CD8-positive, alpha-beta T cell (primary cell): ENCODE measurements around the gene RETREG2. TPM values are rescaled to one million over a fixed set of nuclear protein-coding genes. Genes with fewer than 3 reads are reported as not detected.

Experiments used
- total RNA-seq, 46 experiments: library from RNA in 2 of 46; stranded (reverse) in 2 of 46; gene quantifications; one replicate each; pipeline ENCODE4 v1.2.3 and lab custom pipeline; 2021 to 2026

The RETREG2 gene
- total RNA-seq, 2 experiments from 2014 or later: 76.7 to 79.0 TPM

Other genes starting within 250 kb of the RETREG2 start
- not detected for gene CDK5R2, start 218.6 kb upstream of the RETREG2 start, total RNA-seq
- not detected for gene FEV, start 193.1 kb upstream of the RETREG2 start, total RNA-seq
- gene CRYBA2, start 184.9 kb upstream of the RETREG2 start, total RNA-seq: not detected
- not detected for gene CFAP65, start 136.8 kb upstream of the RETREG2 start, total RNA-seq
- gene IHH, start 117.4 kb upstream of the RETREG2 start, total RNA-seq: not detected
- gene NHEJ1, start 17.5 kb upstream of the RETREG2 start, total RNA-seq: 1 to 10 TPM; 7.2 to 8.1 TPM
- gene SLC23A3, start 8.2 kb upstream of the RETREG2 start, total RNA-seq: under 1 TPM; 0.73 to 0.94 TPM
- 10 to 100 TPM; 41.0 to 46.0 TPM for gene CNPPD1, start 1.4 kb upstream of the RETREG2 start, total RNA-seq
- gene ZFAND2B, start 28.5 kb downstream of the RETREG2 start, total RNA-seq: 10 to 100 TPM; 74.3 to 78.7 TPM
- gene ABCB6, start 40.7 kb downstream of the RETREG2 start, total RNA-seq: 1 to 10 TPM; 3.4 to 3.5 TPM
- 100 to 1,000 TPM; 103 to 116 TPM for gene ATG9A, start 51.4 kb downstream of the RETREG2 start, total RNA-seq
- 10 to 100 TPM; 97.4 to 99.5 TPM for gene ANKZF1, start 51.5 kb downstream of the RETREG2 start, total RNA-seq
- gene GLB1L, start 67.2 kb downstream of the RETREG2 start, total RNA-seq: 1 to 10 TPM; 1.7 to 2.8 TPM
- 10 to 100 TPM; 12.9 to 13.2 TPM for gene STK16, start 67.2 kb downstream of the RETREG2 start, total RNA-seq
- gene TUBA4B, start 75.0 kb downstream of the RETREG2 start, total RNA-seq: not detected
- gene TUBA4A, start 75.6 kb downstream of the RETREG2 start, total RNA-seq: 100 to 1,000 TPM; 322 TPM
- 100 to 1,000 TPM; 108 to 123 TPM for gene DNAJB2, start 101.1 kb downstream of the RETREG2 start, total RNA-seq
- under 1 TPM; 0.39 to 0.46 TPM for gene PTPRN, start 131.1 kb downstream of the RETREG2 start, total RNA-seq
- not detected for gene RESP18, start 154.5 kb downstream of the RETREG2 start, total RNA-seq
- gene DNPEP, start 209.6 kb downstream of the RETREG2 start, total RNA-seq: 100 to 1,000 TPM; 101 to 108 TPM
- gene DES, start 240.1 kb downstream of the RETREG2 start, total RNA-seq: not detected